HL-60 (cell line): ENCODE results near the gene FDXACB1.

ENCODE experiments used
- DNase-seq, 2 experiments: peaks; one replicate each; pipeline ENCODE4 v3.0.0-alpha.2; 2010 to 2020; ENCODE audit warnings: low read depth in 1 of 2, low spot score in 1 of 2
- H3K27ac ChIP-seq: fragments of 250-450 bp; sonication (Bioruptor Pico); replicated peaks from 2 replicates; pipeline ENCODE4 v1.5.1; 2020; ENCODE audit warnings: mild to moderate bottlenecking, moderate library complexity
- H3K27me3 ChIP-seq: fragments of 250-450 bp; sonication (Bioruptor Pico); 2 replicates; pipeline ENCODE4 v1.5.1; 2021; ENCODE audit warnings: mild to moderate bottlenecking, moderate library complexity; ENCODE audit not compliant: insufficient read depth, poor library complexity, severe bottlenecking
- H3K4me3 ChIP-seq: replicated peaks from 2 replicates; pipeline ENCODE4 v1.5.1; 2011; ENCODE audit warnings: mild to moderate bottlenecking, control low read depth, low read length; ENCODE audit not compliant: insufficient read depth
- GABPA ChIP-seq: IDR thresholded peaks from 2 replicates; pipeline ENCODE4 v1.6.1; 2012; ENCODE audit warnings: low read depth
- POLR2AphosphoS5 ChIP-seq: IDR thresholded peaks from 2 replicates; pipeline ENCODE4 v1.6.1; 2012; ENCODE audit warnings: low read depth
- REST ChIP-seq: IDR thresholded peaks from 2 replicates; pipeline ENCODE4 v1.6.1; 2012; ENCODE audit warnings: low read depth; ENCODE audit not compliant: insufficient replicate concordance
- SPI1 ChIP-seq: IDR thresholded peaks from 2 replicates; pipeline ENCODE4 v1.6.1; 2012; ENCODE audit warnings: low read depth, mild to moderate bottlenecking, borderline replicate concordance
- TF ChIP-seq, protein P1 (sequence below): IDR thresholded peaks from one replicate; pipeline ENCODE4 v1.5.1; 2011; ENCODE audit warnings: low read length, control low read depth, inconsistent platforms; ENCODE audit not compliant: insufficient read depth

The FDXACB1 gene

DNA sequence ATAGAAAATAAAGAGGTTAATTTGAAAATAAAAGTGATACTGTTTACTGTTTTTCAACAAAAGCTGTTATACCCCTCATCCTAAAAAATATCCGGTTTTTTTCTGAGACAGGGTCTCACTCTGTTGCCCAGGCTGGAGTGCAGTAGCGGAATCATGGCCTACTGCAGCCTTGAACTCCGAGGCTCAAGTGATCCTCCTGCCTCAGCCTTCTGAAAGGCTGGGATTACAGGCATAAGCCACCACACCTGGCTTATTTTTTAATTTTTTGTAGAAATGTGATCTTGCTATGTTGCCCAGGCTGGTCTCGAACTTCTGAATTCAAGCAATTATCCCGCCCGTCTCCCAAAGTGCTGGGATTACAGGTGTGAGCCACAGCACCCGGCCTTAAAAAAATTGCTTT is 43.3 kb downstream of the FDXACB1 start:
- DNase-seq = no peak
- no peaks in the 10 kb centered on the region for H3K27me3 ChIP-seq
- H3K27ac ChIP-seq = no peak overlapping the region
- TF ChIP-seq GABPA = no peak
- no peak for TF ChIP-seq REST
- TF ChIP-seq, protein P1, sequence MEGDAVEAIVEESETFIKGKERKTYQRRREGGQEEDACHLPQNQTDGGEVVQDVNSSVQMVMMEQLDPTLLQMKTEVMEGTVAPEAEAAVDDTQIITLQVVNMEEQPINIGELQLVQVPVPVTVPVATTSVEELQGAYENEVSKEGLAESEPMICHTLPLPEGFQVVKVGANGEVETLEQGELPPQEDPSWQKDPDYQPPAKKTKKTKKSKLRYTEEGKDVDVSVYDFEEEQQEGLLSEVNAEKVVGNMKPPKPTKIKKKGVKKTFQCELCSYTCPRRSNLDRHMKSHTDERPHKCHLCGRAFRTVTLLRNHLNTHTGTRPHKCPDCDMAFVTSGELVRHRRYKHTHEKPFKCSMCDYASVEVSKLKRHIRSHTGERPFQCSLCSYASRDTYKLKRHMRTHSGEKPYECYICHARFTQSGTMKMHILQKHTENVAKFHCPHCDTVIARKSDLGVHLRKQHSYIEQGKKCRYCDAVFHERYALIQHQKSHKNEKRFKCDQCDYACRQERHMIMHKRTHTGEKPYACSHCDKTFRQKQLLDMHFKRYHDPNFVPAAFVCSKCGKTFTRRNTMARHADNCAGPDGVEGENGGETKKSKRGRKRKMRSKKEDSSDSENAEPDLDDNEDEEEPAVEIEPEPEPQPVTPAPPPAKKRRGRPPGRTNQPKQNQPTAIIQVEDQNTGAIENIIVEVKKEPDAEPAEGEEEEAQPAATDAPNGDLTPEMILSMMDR = no peak
- no peak for TF ChIP-seq POLR2AphosphoS5
- H3K4me3 ChIP-seq = no peak overlapping the region

GRCh38 chr11:111834432-111835163 is 44.4 kb downstream of the FDXACB1 start:
- no peak for DNase-seq
- TF ChIP-seq GABPA (no peak), REST (no peak), POLR2AphosphoS5 (no peak), SPI1 (no peak)
- TF ChIP-seq, protein P1 = no peak
- Histone ChIP-seq H3K4me3 (no peak overlapping the region), H3K27me3 (no peaks in the 10 kb centered on the region), H3K27ac (no peak overlapping the region)

DNA sequence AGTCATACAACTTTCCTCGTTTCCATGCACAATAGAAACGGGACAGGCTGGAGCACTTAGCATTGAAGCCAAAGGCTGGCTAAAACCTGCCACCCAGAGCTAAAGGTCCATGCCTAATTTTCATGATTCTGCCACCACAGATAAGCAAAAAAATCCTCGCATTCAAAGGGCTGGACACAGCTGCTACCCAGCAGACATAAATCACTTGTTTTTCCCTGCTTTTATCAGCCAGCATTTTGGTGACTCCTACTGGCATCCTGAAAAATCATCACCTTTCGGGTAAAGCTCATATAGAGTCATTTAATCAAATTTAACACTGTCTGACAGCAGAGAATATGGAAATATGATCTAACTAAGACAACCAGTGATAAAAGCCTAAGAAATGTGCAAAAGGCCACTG is 45.4 kb downstream of the FDXACB1 start:
- Histone ChIP-seq H3K27me3 (no peaks in the 10 kb centered on the region), H3K27ac (no peak overlapping the region), H3K4me3 (no peak overlapping the region)
- no peak for DNase-seq
- TF ChIP-seq SPI1 (no peak), POLR2AphosphoS5 (no peak), GABPA (no peak), REST (no peak)
- TF ChIP-seq, protein P1 = no peak
